DOHH2 (cell line): ENCODE results near the gene RASA3.

Experiments used
- EZH2phosphoT487 ChIP-seq: fragments of 200-600 bp; sonication (generic); IDR thresholded peaks from 2 replicates; pipeline ENCODE4 v1.6.1; 2017; ENCODE audit warnings: borderline replicate concordance, mild to moderate bottlenecking, antibody characterized with exemption, low read length, moderate library complexity, mixed read lengths
- TF ChIP-seq, protein P1 (sequence below): fragments of 200-600 bp; sonication (generic); IDR thresholded peaks from one replicate; pipeline ENCODE4 v1.5.1; 2014; ENCODE audit warnings: antibody characterized with exemption, mild to moderate bottlenecking, low read depth, low read length; ENCODE audit not compliant: poor library complexity, severe bottlenecking

GRCh38 chr13:114027046-114027715 lies 105.2 kb downstream of the RASA3 start:
- TF ChIP-seq, protein P1, sequence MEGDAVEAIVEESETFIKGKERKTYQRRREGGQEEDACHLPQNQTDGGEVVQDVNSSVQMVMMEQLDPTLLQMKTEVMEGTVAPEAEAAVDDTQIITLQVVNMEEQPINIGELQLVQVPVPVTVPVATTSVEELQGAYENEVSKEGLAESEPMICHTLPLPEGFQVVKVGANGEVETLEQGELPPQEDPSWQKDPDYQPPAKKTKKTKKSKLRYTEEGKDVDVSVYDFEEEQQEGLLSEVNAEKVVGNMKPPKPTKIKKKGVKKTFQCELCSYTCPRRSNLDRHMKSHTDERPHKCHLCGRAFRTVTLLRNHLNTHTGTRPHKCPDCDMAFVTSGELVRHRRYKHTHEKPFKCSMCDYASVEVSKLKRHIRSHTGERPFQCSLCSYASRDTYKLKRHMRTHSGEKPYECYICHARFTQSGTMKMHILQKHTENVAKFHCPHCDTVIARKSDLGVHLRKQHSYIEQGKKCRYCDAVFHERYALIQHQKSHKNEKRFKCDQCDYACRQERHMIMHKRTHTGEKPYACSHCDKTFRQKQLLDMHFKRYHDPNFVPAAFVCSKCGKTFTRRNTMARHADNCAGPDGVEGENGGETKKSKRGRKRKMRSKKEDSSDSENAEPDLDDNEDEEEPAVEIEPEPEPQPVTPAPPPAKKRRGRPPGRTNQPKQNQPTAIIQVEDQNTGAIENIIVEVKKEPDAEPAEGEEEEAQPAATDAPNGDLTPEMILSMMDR = no peak
- TF ChIP-seq EZH2phosphoT487 = no peak
